Left lung (tissue), 10 donors: Measurements from ENCODE around the gene FLG2. TPM values are rescaled to one million over a fixed set of nuclear protein-coding genes. Genes with fewer than 3 reads are reported as not detected.
A peak's percentile ranks its signal among the peaks of the same experiment; 100 is the strongest.
"Not testable (repeated sequence)": the region's sequence is repeated elsewhere in the genome, so short reads cannot be mapped to it uniquely, and the experiment has no call there.

Source experiments
- ATAC-seq: fragments of 200-7000 bp; cut with Tn5 transposase; one replicate; pipeline ENCODE4 v1.9.1; 2020; ENCODE audit warnings: moderate library complexity
- DNase-seq, 4 donors: peaks; one replicate each; pipeline ENCODE4 v3.0.0-alpha.2; 2013 to 2020
- H3K27ac ChIP-seq, 2 donors: fragments of 200-600 bp; sonication (generic) in 1 of 2; one replicate each; pipeline versions ENCODE4 v1.5.0 to v1.8.0; 2020 to 2021
- H3K27me3 ChIP-seq, 2 donors: fragments of 200-600 bp; sonication (generic) in 1 of 2; one replicate each; pipeline versions ENCODE4 v1.5.0 to v1.8.0; 2020 to 2021
- H3K36me3 ChIP-seq, 2 donors: fragments of 200-600 bp; sonication (generic) in 1 of 2; one replicate each; pipeline versions ENCODE4 v1.5.0 to v1.8.0; 2020 to 2021
- H3K4me1 ChIP-seq, 2 donors: fragments of 200-600 bp; one replicate each; pipeline ENCODE4 v1.8.0; 2021
- H3K4me3 ChIP-seq, 2 donors: fragments of 200-600 bp; sonication (generic) in 1 of 2; one replicate each; pipeline versions ENCODE4 v1.5.0 to v1.8.0; 2020 to 2021; ENCODE audit warnings: mild to moderate bottlenecking in 1 of 2
- H3K9me3 ChIP-seq, 2 donors: fragments of 200-600 bp; sonication (generic) in 1 of 2; one replicate each; pipeline versions ENCODE4 v1.5.0 to v1.8.0; 2020 to 2021
- intact Hi-C, 2 donors: fragments of 100-400 bp; cut with DNase I; formaldehyde crosslinking; loops; one replicate each; pipeline versions ENCODE4 v1.11.2 to v1.14.2; 2022
- polyA plus RNA-seq, 6 donors: library from polyadenylated mRNA; unstranded; fragments of 120-200 nt; gene quantifications; one replicate each; pipeline ENCODE4 v1.2.1, GENCODE V29; 2013; ENCODE audit not compliant: insufficient read length in 6 of 6
- total RNA-seq, 2 donors: library from RNA; stranded (reverse); fragmentation: NEBNext Ultra II Directional; extraction: Animal tissue kit (Norgen Biotek cat#: 25700); gene quantifications; one replicate each; pipeline ENCODE4 v1.2.1, GENCODE V29; 2021
- donor health status: DM: no; HTN: yes; CAD: no.
- donor health status: DM: no; HTN: no; CAD: no.

The FLG2 gene
- total and polyA plus RNA-seq, 8 donors: 0.01 to 0.27 (median 0.16) TPM; not detected in 2

GRCh38 chr1:152304773-152305172, 55.0 kb downstream of the FLG2 start:
- H3K9me3 ChIP-seq, H3K36me3 ChIP-seq, H3K4me3 ChIP-seq, ATAC-seq, H3K4me1 ChIP-seq, H3K27ac ChIP-seq, H3K27me3 ChIP-seq, intact Hi-C loops: not testable (repeated sequence)
- DNase-seq: peak in 1 of 4 donors; percentile 42

DNA sequence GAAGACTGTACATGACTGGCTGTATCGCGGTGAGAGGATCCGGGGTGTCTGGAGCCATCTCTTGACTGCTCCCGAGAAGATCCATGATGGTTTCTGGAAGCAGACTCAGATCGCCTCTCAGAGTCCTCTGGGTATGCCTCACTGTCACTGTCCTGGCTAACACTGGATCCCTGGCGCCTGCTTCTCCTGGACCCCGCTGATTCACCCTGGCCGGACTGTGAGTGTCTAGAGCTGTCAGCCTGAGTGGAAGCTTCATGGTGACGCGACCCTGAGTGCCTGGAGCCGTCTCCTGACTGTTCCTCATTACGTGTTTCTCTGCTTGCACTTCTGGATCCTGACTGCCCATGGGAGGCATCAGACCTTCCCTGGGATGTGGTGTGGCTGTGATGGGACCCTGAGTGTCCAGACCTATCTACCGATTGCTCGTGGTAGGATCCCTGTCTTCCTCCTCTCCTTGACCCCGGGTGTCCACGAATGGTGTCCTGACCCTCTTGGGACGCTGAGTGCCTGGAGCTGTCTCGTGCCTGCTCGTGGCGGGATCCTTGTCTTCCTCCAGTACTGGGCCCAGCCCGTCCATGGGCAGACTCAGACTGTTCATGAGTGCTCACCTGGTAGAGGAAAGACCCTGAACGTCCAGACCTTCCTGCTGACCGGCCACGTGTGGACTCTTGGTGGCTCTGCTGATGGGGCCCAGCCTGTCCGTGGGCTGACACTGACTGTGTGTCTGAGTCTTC, 56.5 kb downstream of the FLG2 start:
- H3K36me3 ChIP-seq, H3K9me3 ChIP-seq, H3K27ac ChIP-seq, H3K4me3 ChIP-seq, H3K4me1 ChIP-seq, ATAC-seq, intact Hi-C loops, H3K27me3 ChIP-seq: not testable (repeated sequence)
- DNase-seq: peak in 2 of 4 donors; percentile 12 to 39

Other genes with a start within 250 kb of the FLG2 start
- under 1 TPM; 0.03 to 0.16 TPM for gene TCHH, start 244.6 kb downstream of the FLG2 start, total RNA-seq
- under 1 TPM; 0.07 to 0.14 (median 0.08) TPM for gene TCHH, start 244.6 kb downstream of the FLG2 start, polyA plus RNA-seq
- not detected for gene RPTN, start 200.8 kb downstream of the FLG2 start, total RNA-seq
- gene RPTN, start 200.8 kb downstream of the FLG2 start, polyA plus RNA-seq: not detected
- gene HRNR, start 135.8 kb downstream of the FLG2 start, total RNA-seq: not detected
- under 1 TPM; 0.10 to 0.54 (median 0.21) TPM for gene HRNR, start 135.8 kb downstream of the FLG2 start, polyA plus RNA-seq
- not detected for gene FLG, start 34.8 kb downstream of the FLG2 start, total RNA-seq
- 1 to 10 TPM in 4 of 6 donors, under 1 TPM in 2; 0.14 to 2.0 (median 1.4) TPM for gene FLG, start 34.8 kb downstream of the FLG2 start, polyA plus RNA-seq
- gene CRNN, start 54.3 kb upstream of the FLG2 start, total RNA-seq: not detected
- not detected for gene CRNN, start 54.3 kb upstream of the FLG2 start, polyA plus RNA-seq
- gene LCE5A, start 150.8 kb upstream of the FLG2 start, total RNA-seq: not detected
- not detected for gene LCE5A, start 150.8 kb upstream of the FLG2 start, polyA plus RNA-seq
- gene CRCT1, start 154.5 kb upstream of the FLG2 start, total RNA-seq: not detected
- gene CRCT1, start 154.5 kb upstream of the FLG2 start, polyA plus RNA-seq: not detected
- not detected for gene LCE3E, start 206.8 kb upstream of the FLG2 start, total RNA-seq
- gene LCE3E, start 206.8 kb upstream of the FLG2 start, polyA plus RNA-seq: not detected
- gene LCE3D, start 220.5 kb upstream of the FLG2 start, total RNA-seq: not detected
- not detected for gene LCE3D, start 220.5 kb upstream of the FLG2 start, polyA plus RNA-seq
- gene LCE3C, start 240.2 kb upstream of the FLG2 start, total RNA-seq: not detected
- not detected for gene LCE3C, start 240.2 kb upstream of the FLG2 start, polyA plus RNA-seq